Gastroesophageal sphincter (tissue), 4 donors: ENCODE data around the gene SLC6A9. TPM values are rescaled to one million over a fixed set of nuclear protein-coding genes. Genes with fewer than 3 reads are reported as not detected.

Experiments used
- ATAC-seq: fragments of 150-250 bp; one replicate; pipeline ENCODE4 v1.9.1; 2016; ENCODE audit warnings: mild to moderate bottlenecking, moderate library complexity
- H3K27ac ChIP-seq, 4 donors: fragments of 200-600 bp; sonication (generic) in 3 of 4; 1 replicate in 3 of 4; 2 replicates in 1 of 4; pipeline ENCODE4 v1.5.1; 2016 to 2019
- H3K27me3 ChIP-seq: fragments of 200-600 bp; sonication (generic); one replicate; pipeline ENCODE4 v1.5.1; 2019
- H3K36me3 ChIP-seq, 2 donors: fragments of 200-600 bp; sonication (generic); one replicate each; pipeline ENCODE4 v1.5.1; 2019; ENCODE audit warnings: control low read depth in 1 of 2
- H3K4me1 ChIP-seq, 3 donors: fragments of 200-600 bp; sonication (generic); 1 replicate in 2 of 3; 2 replicates in 1 of 3; pipeline ENCODE4 v1.5.1; 2016 to 2019; ENCODE audit warnings: control low read depth in 2 of 3
- H3K4me3 ChIP-seq, 2 donors: fragments of 200-600 bp; sonication (generic); one replicate each; pipeline ENCODE4 v1.5.1; 2019; ENCODE audit warnings: mild to moderate bottlenecking in 1 of 2, moderate library complexity in 1 of 2
- H3K9me3 ChIP-seq, 3 donors: fragments of 200-600 bp; sonication (generic); one replicate each; pipeline ENCODE4 v1.5.1; 2017 to 2019; ENCODE audit warnings: control low read depth in 2 of 3
- CTCF ChIP-seq, 4 experiments: fragments of 200-600 bp in 2 of 4; fragments of 450-650 bp in 2 of 4; sonication (generic) in 1 of 4; IDR thresholded peaks; one replicate each; pipeline ENCODE4 v1.5.1; 2017 to 2019; ENCODE audit warnings: antibody characterized with exemption in 4 of 4, mild to moderate bottlenecking in 2 of 4, moderate library complexity in 2 of 4
- EP300 ChIP-seq: sonication (generic); formaldehyde crosslinking; IDR thresholded peaks from one replicate; pipeline ENCODE4 v1.6.1; 2017; ENCODE audit warnings: antibody characterized with exemption, mild to moderate bottlenecking
- POLR2A ChIP-seq, 2 donors: fragments of 450-650 bp; IDR thresholded peaks; one replicate each; pipeline ENCODE4 v1.6.1; 2017; ENCODE audit warnings: antibody characterized with exemption in 2 of 2, mild to moderate bottlenecking in 2 of 2, moderate library complexity in 1 of 2
- POLR2AphosphoS5 ChIP-seq: sonication (generic); formaldehyde crosslinking; IDR thresholded peaks from one replicate; pipeline ENCODE4 v1.6.1; 2017; ENCODE audit warnings: antibody characterized with exemption
- WGBS, 2 donors: methylation state at CpG; one replicate each; pipeline ENCODE4 v1.1.5; 2018; ENCODE audit warnings: low coverage in 1 of 2; 5-methylcytosine and 5-hydroxymethylcytosine counted together
- total RNA-seq, 4 donors: library from RNA; depleted of rRNA; stranded (reverse); fragments of >200 nt; gene quantifications; one replicate each; pipeline ENCODE4 v1.1.0, GENCODE V29; 2016

Gene SLC6A9
- total RNA-seq, 4 donors from 2014 or later, result 1.8 to 14.2 (median 7.5) TPM

- no peak for TF ChIP-seq POLR2AphosphoS5
- TF ChIP-seq CTCF (IDR thresholded peaks at IDR 0.05), result no peak
- Histone ChIP-seq H3K9me3 (no peaks in the 10 kb centered on the region), H3K4me1 (peaks cover 4 to 18% (median 10%) of the 10 kb centered on the region in 3 donors), H3K27ac (no peak overlapping the region), H3K27me3 (no peaks in the 10 kb centered on the region), H3K36me3 (no peaks in the 10 kb centered on the region), H3K4me3 (no peak overlapping the region)
- WGBS, 2 donors, result 88 to 91% methylated on average over 2 of the region's 2 CpGs
- no peak for ATAC-seq
These were observed 9.2 kb upstream of the SLC6A9 start for GRCh38 chr1:44040418-44040817.

GRCh38 chr1:44038876-44039657 lies 7.8 kb upstream of the SLC6A9 start:
- no peak for TF ChIP-seq POLR2AphosphoS5
- no peak for TF ChIP-seq EP300
- TF ChIP-seq POLR2A (IDR thresholded peaks at IDR 0.05), result no peak
- TF ChIP-seq CTCF (IDR thresholded peaks at IDR 0.05), result no peak
- 50 to 65% methylated on average over 1 to 2 of the region's 2 CpGs for WGBS, 2 donors
- Histone ChIP-seq H3K9me3 (no peaks in the 10 kb centered on the region), H3K4me3 (no peak overlapping the region), H3K4me1 (peaks cover 4 to 32% (median 19%) of the 10 kb centered on the region in 3 donors), H3K36me3 (no peaks in the 10 kb centered on the region), H3K27ac (no peak overlapping the region), H3K27me3 (no peaks in the 10 kb centered on the region)
- ATAC-seq, result no peak

GRCh38 chr1:44037154-44037553 lies 5.9 kb upstream of the SLC6A9 start:
- H3K27ac ChIP-seq, result peak overlapping the region in 3 of 4 donors; percentile 76 to 92 (median 90)
- no peaks in the 10 kb centered on the region for H3K27me3 ChIP-seq
- 31 to 48% methylated on average over 2 to 3 of the region's 5 CpGs for WGBS, 2 donors
- peaks cover 4 to 50% (median 19%) of the 10 kb centered on the region in 3 donors for H3K4me1 ChIP-seq
- H3K4me3 ChIP-seq, result no peak overlapping the region
- TF ChIP-seq POLR2A (IDR thresholded peaks at IDR 0.05) (no peak), POLR2AphosphoS5 (no peak), EP300 (no peak), CTCF (IDR thresholded peaks at IDR 0.05) (no peak)
- no peak for ATAC-seq
- H3K9me3 ChIP-seq, result no peaks in the 10 kb centered on the region
- H3K36me3 ChIP-seq, result no peaks in the 10 kb centered on the region

DNA sequence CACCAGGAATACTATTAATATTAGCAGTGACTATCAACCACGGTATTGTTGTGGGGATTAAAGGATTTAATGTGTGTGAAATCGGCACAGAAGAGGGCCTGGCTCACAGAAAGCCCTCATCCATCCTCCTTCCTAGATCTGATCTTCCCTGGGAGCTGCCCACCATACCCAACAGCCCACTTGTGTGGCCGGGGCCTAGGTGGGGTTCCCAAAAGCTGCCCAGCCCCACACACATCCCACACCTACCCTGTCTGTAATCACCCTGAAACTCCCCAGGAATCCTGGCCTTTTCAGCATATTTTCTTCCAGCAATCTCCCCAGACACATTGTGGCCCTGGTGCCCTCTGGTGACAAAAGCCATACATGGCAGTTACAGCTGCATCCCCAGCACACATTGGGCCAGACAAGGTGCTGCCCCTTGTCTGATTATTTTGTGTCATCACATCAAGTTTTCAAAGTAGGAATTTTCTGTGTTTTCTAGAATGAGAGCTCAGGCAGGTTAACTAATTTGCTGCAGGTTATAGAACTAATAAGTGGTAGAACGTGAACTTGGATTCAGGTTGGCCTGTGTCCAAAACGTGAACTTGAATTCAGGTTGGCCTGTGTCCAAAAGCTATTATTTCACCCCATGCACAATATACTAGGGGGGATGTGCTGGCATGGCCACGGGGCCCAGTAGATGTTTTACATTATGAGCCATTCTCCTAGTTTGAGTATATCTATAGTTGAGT lies 5.3 kb upstream of the SLC6A9 start:
- Histone ChIP-seq H3K27me3 (no peaks in the 10 kb centered on the region), H3K4me3 (no peak overlapping the region), H3K4me1 (peaks cover 4 to 56% (median 24%) of the 10 kb centered on the region in 3 donors), H3K36me3 (no peaks in the 10 kb centered on the region), H3K27ac (peak overlapping the region; percentile 16 to 92 (median 83)), H3K9me3 (no peaks in the 10 kb centered on the region)
- WGBS, 2 donors, result 13 to 14% methylated on average over 5 to 6 of the region's 6 CpGs
- ATAC-seq, result peak; percentile 64
- TF ChIP-seq EP300, result no peak
- peak; percentile 23 for TF ChIP-seq POLR2AphosphoS5
- TF ChIP-seq CTCF (IDR thresholded peaks at IDR 0.05), result peak in 3 of 4 experiments; percentile 70 to 82 (median 76)
